GM06990 (cell line): ENCODE results near the gene LOX.
"Not testable (repeated sequence)": the region's sequence is repeated elsewhere in the genome, so short reads cannot be mapped to it uniquely, and the experiment has no call there.

Experiments used
- DNase-seq: peaks from one replicate; pipeline ENCODE4 v3.0.0-alpha.2; 2011; ENCODE audit not compliant: insufficient read length; ENCODE audit errors: extremely low read depth
- H3K27me3 ChIP-seq: replicated peaks from 2 replicates; pipeline ENCODE4 v1.6.0; 2011; ENCODE audit warnings: low read length; ENCODE audit not compliant: control insufficient read depth, insufficient read depth
- H3K36me3 ChIP-seq: 2 replicates; pipeline ENCODE4 v1.5.1; 2011; ENCODE audit warnings: low read length; ENCODE audit not compliant: control insufficient read depth, insufficient read depth
- H3K4me3 ChIP-seq: replicated peaks from 2 replicates; pipeline ENCODE4 v1.5.1; 2011; ENCODE audit warnings: low read depth, mild to moderate bottlenecking, control low read depth, low read length
- TF ChIP-seq, protein P1 (sequence below): IDR thresholded peaks from 2 replicates; pipeline ENCODE4 v1.5.1; 2011; ENCODE audit warnings: low read length, control low read depth, mild to moderate bottlenecking, inconsistent platforms; ENCODE audit not compliant: insufficient read depth, poor library complexity, severe bottlenecking

Gene LOX

DNA sequence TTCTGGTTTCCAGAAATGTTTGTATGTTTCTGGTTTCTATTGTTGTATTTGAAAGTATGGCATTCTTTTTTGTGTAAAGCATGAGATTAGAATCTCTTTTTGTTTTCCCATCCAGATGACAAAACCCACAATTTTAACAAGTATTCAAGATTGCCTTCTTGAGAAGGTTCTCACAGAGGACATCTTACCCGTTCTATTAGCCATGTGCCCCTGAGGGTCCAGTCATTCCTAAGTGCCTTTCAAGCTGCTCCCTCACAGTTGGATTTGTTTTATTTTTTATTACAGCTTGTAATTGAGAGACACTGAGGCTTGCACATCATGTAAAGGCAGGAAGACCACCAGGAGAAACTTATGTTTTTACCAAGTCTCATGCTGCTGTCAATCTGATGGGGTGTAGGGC is 19.3 kb upstream of the LOX start:
- TF ChIP-seq, protein P1, sequence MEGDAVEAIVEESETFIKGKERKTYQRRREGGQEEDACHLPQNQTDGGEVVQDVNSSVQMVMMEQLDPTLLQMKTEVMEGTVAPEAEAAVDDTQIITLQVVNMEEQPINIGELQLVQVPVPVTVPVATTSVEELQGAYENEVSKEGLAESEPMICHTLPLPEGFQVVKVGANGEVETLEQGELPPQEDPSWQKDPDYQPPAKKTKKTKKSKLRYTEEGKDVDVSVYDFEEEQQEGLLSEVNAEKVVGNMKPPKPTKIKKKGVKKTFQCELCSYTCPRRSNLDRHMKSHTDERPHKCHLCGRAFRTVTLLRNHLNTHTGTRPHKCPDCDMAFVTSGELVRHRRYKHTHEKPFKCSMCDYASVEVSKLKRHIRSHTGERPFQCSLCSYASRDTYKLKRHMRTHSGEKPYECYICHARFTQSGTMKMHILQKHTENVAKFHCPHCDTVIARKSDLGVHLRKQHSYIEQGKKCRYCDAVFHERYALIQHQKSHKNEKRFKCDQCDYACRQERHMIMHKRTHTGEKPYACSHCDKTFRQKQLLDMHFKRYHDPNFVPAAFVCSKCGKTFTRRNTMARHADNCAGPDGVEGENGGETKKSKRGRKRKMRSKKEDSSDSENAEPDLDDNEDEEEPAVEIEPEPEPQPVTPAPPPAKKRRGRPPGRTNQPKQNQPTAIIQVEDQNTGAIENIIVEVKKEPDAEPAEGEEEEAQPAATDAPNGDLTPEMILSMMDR, result no peak
- no peak for DNase-seq
- no peak overlapping the region for H3K4me3 ChIP-seq
- H3K27me3 ChIP-seq, result no peaks in the 10 kb centered on the region
- H3K36me3 ChIP-seq, result no peaks in the 10 kb centered on the region

DNA sequence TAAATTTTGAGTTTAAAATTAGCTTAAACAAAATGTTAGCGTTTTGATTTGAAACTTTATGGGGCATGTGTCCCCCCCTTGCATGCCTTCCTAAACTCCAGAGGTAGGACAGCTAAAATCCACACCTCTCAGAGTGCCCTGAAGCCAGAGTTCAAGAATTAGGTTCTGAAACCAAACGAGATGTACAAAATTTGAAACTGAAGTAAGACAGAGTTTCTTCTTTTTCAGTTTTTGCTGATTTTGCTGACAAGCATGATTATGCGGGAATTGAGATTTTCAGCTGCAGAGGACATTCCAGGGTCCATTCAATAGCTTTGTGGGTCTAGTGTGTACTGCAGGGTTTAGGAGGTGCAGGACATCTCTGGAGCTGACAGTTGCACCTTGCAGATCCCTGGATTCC is 17.1 kb upstream of the LOX start:
- no peak overlapping the region for H3K4me3 ChIP-seq
- TF ChIP-seq, protein P1, result no peak
- no peaks in the 10 kb centered on the region for H3K27me3 ChIP-seq
- H3K36me3 ChIP-seq, result no peaks in the 10 kb centered on the region
- DNase-seq, result no peak

DNA sequence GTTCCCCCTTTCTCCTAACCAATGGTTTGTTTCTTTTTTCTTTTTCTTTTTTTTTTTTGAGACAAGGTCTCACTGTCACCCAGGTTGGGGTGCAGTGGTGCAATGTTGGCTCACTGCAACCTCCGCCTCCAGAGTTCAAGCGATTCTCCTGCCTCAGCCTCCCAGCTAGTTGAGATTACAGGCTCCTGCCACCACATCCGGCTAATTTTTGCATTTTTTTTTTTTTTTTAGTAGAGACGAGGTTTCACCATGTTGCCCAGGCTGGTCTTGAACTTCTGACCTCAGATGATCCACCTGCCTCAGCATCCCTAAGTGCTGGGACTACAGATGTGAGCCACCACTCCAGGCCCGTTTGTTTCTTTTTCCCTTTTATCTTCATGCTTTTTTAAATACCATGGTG is 16.2 kb upstream of the LOX start:
- H3K4me3 ChIP-seq, DNase-seq, H3K27me3 ChIP-seq, H3K36me3 ChIP-seq: not testable (repeated sequence)

DNA sequence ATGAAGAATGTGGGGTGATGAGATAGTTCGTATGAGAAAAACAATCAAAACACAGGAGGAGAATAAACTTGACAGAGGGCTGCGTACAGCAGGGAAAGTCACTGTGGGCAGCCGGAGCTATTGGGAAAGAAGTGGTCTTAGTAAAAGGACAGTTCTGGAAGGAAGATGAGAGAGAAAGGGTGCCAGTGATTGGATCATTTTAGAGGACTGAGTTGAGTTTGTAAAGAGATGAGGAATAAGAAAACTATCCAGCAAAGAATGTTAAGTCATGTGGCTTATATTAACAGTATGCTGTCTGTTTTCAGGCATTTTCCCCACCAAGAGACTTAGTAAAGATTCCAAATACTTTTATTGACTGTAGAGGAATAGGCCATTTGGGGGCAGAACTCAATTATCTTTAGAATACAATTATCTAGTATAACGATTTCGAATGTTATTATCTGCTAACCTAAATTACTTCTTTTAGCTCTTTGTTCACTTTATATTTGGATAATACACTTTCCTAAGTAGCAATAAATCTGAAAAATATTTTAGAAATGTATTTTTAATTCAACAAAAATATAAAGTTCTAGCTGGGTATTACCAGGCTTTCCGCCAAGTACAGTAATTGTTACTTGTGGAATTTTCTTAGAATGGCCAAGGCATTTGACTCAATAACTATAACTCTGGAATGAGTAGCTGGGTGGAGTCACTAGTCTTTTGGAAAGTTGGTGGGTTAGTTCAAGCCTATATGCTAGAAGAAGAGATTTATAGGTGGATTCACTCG is 15.5 kb upstream of the LOX start:
- TF ChIP-seq, protein P1, result no peak
- Histone ChIP-seq H3K27me3 (no peaks in the 10 kb centered on the region), H3K4me3 (no peak overlapping the region), H3K36me3 (no peaks in the 10 kb centered on the region)
- DNase-seq, result no peak

DNA sequence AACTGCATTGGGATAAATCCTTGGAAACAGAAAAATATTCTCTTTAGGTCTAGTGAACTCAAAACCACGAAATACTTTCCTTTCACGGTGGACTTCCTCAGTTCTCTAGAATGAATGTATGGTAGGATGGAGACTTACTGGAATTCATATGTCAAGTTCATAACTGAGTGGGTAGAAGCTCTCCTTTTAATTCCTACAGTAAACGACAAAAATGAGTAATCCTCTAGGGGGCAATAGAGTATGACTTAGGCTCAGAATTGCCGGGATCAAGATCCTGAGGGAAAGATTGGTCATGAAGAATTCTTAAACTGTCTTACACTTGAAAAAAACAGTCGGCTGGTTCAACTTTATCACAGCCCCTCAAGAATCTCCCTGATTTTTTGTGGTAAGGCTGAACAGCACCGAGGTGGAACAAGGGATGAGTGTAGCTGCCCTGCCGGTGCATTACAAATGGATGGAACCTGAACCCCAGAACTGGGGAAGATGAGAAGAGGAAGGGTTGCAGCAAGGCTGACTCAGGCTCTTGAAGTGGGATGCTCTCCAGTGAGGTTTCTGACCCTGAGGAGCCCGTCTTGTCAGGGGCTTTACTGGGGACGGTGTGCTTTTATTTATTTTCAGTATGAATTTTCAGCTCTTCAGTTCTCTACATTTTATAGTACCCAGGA is 14.0 kb upstream of the LOX start:
- H3K36me3 ChIP-seq, result no peaks in the 10 kb centered on the region
- no peaks in the 10 kb centered on the region for H3K27me3 ChIP-seq
- no peak overlapping the region for H3K4me3 ChIP-seq
- no peak for DNase-seq
- TF ChIP-seq, protein P1, result peak; percentile 24

DNA sequence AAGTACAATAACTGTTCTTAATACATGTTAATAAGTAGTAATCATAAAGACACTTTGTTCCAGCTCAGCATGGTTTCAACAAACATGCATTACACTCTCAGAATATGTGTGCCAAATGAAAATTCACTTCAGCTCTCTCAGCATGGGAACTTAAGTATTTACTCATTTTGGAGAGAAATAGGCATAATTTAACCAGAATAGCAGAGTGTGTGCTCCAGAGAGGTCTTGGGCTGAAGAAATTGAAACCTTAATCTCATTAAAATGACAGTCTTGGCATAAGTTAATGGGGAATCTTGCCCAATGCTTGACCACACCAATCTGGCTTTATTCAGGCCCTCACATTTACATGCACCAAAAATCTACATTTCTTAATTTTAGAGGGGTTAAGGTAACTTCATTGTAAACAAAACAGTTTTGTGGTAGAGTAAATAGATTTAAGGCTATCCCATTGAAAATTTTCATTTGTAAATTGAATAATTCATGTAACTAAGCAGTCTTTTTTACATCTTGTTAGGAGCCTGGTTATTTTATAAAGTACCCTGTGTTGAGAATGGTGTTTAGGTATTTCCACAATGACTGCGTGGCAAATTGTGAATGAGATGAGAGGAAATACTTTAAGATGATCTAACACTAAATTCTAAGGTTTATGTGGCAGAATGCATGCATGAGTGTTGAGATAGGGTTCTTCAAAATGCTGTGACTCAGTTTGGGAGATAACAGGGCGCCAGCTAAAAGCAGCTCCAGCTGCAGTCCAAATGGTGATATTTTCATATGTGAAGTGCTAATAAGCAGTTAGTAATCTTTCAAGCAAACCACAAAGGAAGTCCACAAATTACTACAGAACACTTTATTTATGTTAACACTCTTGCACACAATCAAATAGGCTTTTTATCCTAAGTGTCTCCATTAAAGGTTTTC is 11.3 kb upstream of the LOX start:
- H3K4me3 ChIP-seq, result no peak overlapping the region
- H3K27me3 ChIP-seq, result no peaks in the 10 kb centered on the region
- no peak for DNase-seq
- no peaks in the 10 kb centered on the region for H3K36me3 ChIP-seq
- TF ChIP-seq, protein P1, result no peak
